WERI-Rb-1 (cell line): ENCODE results near the gene YARS1.
A peak's percentile ranks its signal among the peaks of the same experiment; 100 is the strongest.

Source experiments
- DNase-seq: peaks from one replicate; pipeline ENCODE4 v3.0.0-alpha.2; 2020
- H3K27ac ChIP-seq: fragments of 250-450 bp; sonication (Bioruptor Pico); 2 replicates; pipeline ENCODE4 v1.5.1; 2020; ENCODE audit warnings: mild to moderate bottlenecking, moderate library complexity
- H3K27me3 ChIP-seq: fragments of 250-450 bp; sonication (Bioruptor Pico); 2 replicates; pipeline ENCODE4 v1.5.1; 2021; ENCODE audit warnings: mild to moderate bottlenecking, low read depth, moderate library complexity; ENCODE audit not compliant: insufficient read depth, severe bottlenecking
- H3K36me3 ChIP-seq: fragments of 250-450 bp; sonication (Bioruptor Pico); 2 replicates; pipeline ENCODE4 v1.5.1; 2020; ENCODE audit warnings: mild to moderate bottlenecking, moderate library complexity
- H3K4me3 ChIP-seq: 2 replicates; pipeline ENCODE4 v1.5.1; 2011; ENCODE audit warnings: low read depth, mild to moderate bottlenecking, control low read depth, low read length
- H3K9me3 ChIP-seq: fragments of 250-450 bp; sonication (Bioruptor Pico); 2 replicates; pipeline ENCODE4 v1.5.1; 2021; ENCODE audit warnings: mild to moderate bottlenecking, moderate library complexity; ENCODE audit not compliant: severe bottlenecking
- CTCF ChIP-seq: IDR thresholded peaks from 2 replicates; pipeline ENCODE4 v1.5.1; 2011; ENCODE audit warnings: low read depth, mild to moderate bottlenecking, control low read depth, inconsistent platforms, low read length

Gene YARS1

GRCh38 chr1:32755810-32756159 is 61.4 kb downstream of the YARS1 start:
- H3K9me3 ChIP-seq, result no peaks in the 10 kb centered on the region
- no peak for TF ChIP-seq CTCF
- DNase-seq, result no peak
- no peak overlapping the region for H3K27ac ChIP-seq
- no peak overlapping the region for H3K4me3 ChIP-seq
- no peaks in the 10 kb centered on the region for H3K27me3 ChIP-seq
- no peaks in the 10 kb centered on the region for H3K36me3 ChIP-seq

- Histone ChIP-seq H3K27me3 (no peaks in the 10 kb centered on the region), H3K4me3 (peak overlapping the region; percentile 80), H3K9me3 (no peaks in the 10 kb centered on the region), H3K36me3 (no peaks in the 10 kb centered on the region), H3K27ac (no peak overlapping the region)
- no peak for TF ChIP-seq CTCF
- no peak for DNase-seq
Observed at GRCh38 chr1:32755098-32755809, 61.9 kb downstream of the YARS1 start.

GRCh38 chr1:32754317-32755097 is 62.7 kb downstream of the YARS1 start:
- Histone ChIP-seq H3K36me3 (no peaks in the 10 kb centered on the region), H3K4me3 (peak overlapping the region; percentile 80), H3K27ac (no peak overlapping the region), H3K27me3 (no peaks in the 10 kb centered on the region), H3K9me3 (no peaks in the 10 kb centered on the region)
- no peak for TF ChIP-seq CTCF
- peak; percentile 54 for DNase-seq

GRCh38 chr1:32753532-32754316 is 63.4 kb downstream of the YARS1 start:
- H3K27me3 ChIP-seq, result no peaks in the 10 kb centered on the region
- no peak overlapping the region for H3K27ac ChIP-seq
- no peaks in the 10 kb centered on the region for H3K36me3 ChIP-seq
- DNase-seq, result peak; percentile 82
- H3K4me3 ChIP-seq, result peak overlapping the region; percentile 80
- no peaks in the 10 kb centered on the region for H3K9me3 ChIP-seq
- TF ChIP-seq CTCF, result no peak

- H3K36me3 ChIP-seq, result no peaks in the 10 kb centered on the region; the same call in 1 of the 2 replicates
- peak; percentile 23; the same call in 1 of the 2 replicates for TF ChIP-seq CTCF
- DNase-seq, result no peak
Observed at GRCh38 chr1:32749771-32750170, 67.4 kb downstream of the YARS1 start.

More at GRCh38 chr1:32749771-32750170, 67.4 kb downstream of the YARS1 start:
- Histone ChIP-seq H3K27me3 (no peaks in the 10 kb centered on the region), H3K9me3 (no peaks in the 10 kb centered on the region), H3K4me3 (no peak overlapping the region), H3K27ac (no peak overlapping the region)
